ENCODE results near the gene KRCC1.
"Not testable (repeated sequence)": the region's sequence is repeated elsewhere in the genome, so short reads cannot be mapped to it uniquely, and the experiment has no call there.

The KRCC1 gene

DNA sequence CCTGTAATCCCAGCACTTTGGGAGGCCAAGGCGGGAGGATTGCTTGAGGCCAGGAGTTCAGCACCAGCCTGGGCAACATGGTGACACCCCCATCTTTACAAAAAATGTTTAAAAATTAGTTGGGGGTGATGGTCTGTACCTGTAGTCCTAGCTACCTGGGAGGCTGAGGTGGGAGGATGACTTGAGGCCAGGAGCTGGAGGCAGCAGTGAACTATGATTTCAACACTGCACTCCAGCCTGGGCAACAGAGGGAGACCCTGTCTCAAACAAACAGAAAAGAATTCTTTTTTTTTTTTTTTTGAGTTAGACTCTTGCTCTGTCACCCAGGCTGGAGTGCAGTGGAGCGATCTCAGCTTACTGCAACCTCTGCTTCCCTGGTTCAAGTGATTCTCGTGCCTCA, 55.1 kb downstream of the KRCC1 start:
- DNase-seq (ENCODE audit: low spot score): not testable (repeated sequence)

DNA sequence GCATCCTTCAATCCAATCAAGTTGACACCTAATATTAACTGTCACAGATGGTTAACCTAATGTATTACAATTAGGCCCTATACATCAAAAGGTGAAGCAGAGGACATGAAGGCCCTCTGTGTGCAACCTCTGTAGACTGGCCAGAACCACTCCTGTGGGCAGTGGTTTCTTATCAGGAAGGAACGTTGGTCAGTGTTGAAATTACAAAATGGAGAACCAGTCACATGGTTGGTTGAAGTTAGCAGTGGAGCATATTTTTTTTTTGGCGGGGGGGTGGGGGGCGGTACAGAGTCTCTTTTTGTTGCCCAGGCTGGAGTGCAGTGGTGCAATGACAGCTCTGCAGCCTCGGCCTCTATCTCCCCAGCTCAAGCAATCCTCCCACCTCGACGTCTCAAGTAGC, 59.0 kb downstream of the KRCC1 start:
- no peak for DNase-seq (ENCODE audit: low spot score)

GRCh38 chr2:87995756-87996155, 59.8 kb downstream of the KRCC1 start:
- no peak for DNase-seq (ENCODE audit: low spot score)

- DNase-seq (ENCODE audit: low spot score): not testable (repeated sequence)
These were observed 61.2 kb downstream of the KRCC1 start for GRCh38 chr2:87994304-87994850.

GRCh38 chr2:87992569-87992968, 63.0 kb downstream of the KRCC1 start:
- DNase-seq (ENCODE audit: low spot score): not testable (repeated sequence)

DNA sequence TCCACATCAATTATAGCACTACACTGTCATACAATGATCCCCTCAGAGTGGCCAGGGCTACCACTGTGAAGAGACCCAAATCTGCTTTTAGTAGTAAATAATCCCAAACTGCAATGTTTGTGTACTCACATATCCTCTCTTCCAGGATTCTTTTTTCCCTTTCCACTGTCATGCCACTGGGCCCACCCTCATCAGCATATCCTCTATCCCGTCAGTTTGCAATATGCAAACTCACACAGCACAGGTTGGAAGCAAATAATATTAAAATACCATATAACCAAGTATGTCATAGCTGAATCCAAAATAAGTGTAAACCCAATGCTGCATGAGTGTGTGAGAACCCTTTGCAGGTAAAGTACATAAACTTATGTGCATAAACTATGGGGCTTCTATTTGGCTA, 68.1 kb downstream of the KRCC1 start:
- not testable (repeated sequence) for DNase-seq (ENCODE audit: low spot score)

- not testable (repeated sequence) for DNase-seq (ENCODE audit: low spot score)
These were observed 69.7 kb downstream of the KRCC1 start for GRCh38 chr2:87985902-87986301.

GRCh38 chr2:87981182-87981581, 74.4 kb downstream of the KRCC1 start:
- not testable (repeated sequence) for DNase-seq (ENCODE audit: low spot score)
